ELR (cell line): ENCODE data around the gene IFIH1.

Source experiments
- DNase-seq: peaks from one replicate; pipeline ENCODE4 v3.0.0-alpha.2; 2015; ENCODE audit warnings: low read depth

IFIH1 gene

GRCh38 chr2:162318328-162319180 lies at the start of gene IFIH1:
Gene IFIH1, minus strand, starts transcription at chr2:162318684. Its CDS starts 377 bp downstream, at chr2:162318307.
- peak; percentile 93 for DNase-seq

GRCh38 chr2:162365392-162365791 lies 46.9 kb upstream of the IFIH1 start:
- DNase-seq: peak; percentile 2

- no peak for DNase-seq
These were observed 26.1 kb upstream of the IFIH1 start for GRCh38 chr2:162344617-162344950.

GRCh38 chr2:162343824-162344616 lies 25.5 kb upstream of the IFIH1 start, which contains the start of gene GCA:
Gene GCA, plus strand, starts transcription at chr2:162344132. Its CDS starts 117 bp downstream, at chr2:162344249.
- peak; percentile 86 for DNase-seq

DNA sequence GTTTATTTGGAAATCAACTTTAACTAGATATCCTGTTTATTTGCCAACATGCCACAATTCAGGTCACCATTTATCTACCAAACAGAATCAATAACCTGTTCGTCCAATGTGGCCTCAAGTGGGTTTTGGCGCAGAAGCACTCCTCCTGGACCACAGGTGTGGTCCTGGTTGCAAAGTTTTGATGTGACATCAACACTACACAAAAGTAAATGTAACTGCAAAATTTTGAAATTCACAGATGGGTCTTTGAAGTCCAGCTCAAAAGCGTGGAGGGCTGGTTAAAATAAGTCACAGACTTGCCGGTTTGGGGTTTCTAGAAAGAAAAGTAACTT lies 25.0 kb upstream of the IFIH1 start:
- no peak for DNase-seq

DNA sequence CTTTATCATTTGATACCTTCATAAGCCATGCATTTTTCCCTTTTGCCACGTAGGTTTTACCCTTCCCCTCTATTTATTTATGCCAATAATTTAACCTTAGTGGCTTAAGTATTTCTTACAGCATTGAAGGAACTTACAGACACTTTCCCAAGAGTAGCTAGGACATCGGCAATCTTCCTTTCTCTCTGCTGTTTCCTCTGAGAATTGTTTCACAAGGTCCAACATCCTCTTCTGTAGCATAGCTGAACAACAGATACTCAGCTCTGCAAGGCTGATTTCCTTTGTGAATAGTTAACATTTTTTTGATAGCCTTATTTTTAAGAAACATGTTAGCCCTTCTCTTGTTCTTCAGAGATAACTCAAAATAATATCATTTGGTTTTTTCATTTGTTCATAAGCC lies 24.4 kb upstream of the IFIH1 start:
- no peak for DNase-seq

- no peak for DNase-seq
These were observed 23.8 kb upstream of the IFIH1 start for GRCh38 chr2:162342321-162342720.

- no peak for DNase-seq
These were observed 22.3 kb upstream of the IFIH1 start for GRCh38 chr2:162340822-162341221.

GRCh38 chr2:162337868-162338267 lies 19.4 kb upstream of the IFIH1 start:
- DNase-seq: no peak

- peak; percentile 56 for DNase-seq
These were observed 15.5 kb upstream of the IFIH1 start for GRCh38 chr2:162333968-162334367.

DNA sequence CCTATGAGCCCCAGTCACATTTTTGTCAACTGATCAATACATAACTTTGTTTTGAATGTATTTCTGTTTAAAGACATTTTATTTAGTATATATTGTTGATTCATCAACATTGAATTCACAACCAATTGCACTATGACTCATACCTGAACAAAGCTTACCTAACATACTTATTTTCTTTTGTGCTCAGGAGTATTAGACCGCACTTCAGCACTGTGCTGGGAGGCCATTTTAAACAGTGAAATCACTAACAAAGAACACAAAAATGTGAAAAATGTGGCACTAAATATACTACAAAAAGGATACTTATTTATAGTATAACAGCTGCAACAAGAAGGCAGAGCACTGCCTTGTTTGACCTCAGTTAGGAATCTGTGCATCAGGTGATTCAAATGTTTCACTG lies 12.4 kb upstream of the IFIH1 start:
- peak; percentile 22 for DNase-seq

GRCh38 chr2:162328424-162329157 lies 10.1 kb upstream of the IFIH1 start:
- DNase-seq: no peak

- no peak for DNase-seq
These were observed 9.3 kb upstream of the IFIH1 start for GRCh38 chr2:162327806-162328205.

DNA sequence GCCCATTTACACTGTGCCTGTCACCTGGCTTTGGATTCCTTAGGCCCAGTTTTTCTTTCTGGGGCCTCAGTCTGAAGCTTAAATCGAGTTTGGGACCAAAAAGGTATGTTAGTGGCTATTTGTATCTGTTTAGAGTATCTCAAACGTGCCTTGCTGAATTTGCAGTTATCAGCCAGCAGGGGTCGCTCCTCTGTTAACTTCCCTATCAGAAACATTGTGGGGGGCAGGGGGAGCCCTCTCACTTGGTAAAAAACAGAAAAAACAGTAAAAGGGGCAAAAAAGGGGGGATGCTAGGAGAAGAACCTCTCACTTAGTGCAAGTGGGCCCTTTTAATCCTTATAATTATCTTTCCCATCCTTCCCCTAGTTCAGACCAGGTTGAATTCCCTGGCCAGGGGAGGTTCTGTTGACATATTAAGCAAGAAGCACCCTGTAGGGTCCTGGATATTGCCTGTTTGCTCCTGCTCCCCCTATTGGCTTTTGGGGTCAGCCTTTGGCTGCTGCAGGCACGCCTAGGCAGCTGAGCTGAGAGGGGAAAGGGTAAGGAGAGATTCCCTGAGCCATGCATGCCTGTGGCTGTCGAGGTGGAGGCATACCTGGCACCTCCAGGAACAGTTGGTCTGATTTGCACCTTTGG lies 8.8 kb upstream of the IFIH1 start:
- DNase-seq: peak; percentile 26

GRCh38 chr2:162324953-162325352 lies 6.5 kb upstream of the IFIH1 start:
- no peak for DNase-seq

DNA sequence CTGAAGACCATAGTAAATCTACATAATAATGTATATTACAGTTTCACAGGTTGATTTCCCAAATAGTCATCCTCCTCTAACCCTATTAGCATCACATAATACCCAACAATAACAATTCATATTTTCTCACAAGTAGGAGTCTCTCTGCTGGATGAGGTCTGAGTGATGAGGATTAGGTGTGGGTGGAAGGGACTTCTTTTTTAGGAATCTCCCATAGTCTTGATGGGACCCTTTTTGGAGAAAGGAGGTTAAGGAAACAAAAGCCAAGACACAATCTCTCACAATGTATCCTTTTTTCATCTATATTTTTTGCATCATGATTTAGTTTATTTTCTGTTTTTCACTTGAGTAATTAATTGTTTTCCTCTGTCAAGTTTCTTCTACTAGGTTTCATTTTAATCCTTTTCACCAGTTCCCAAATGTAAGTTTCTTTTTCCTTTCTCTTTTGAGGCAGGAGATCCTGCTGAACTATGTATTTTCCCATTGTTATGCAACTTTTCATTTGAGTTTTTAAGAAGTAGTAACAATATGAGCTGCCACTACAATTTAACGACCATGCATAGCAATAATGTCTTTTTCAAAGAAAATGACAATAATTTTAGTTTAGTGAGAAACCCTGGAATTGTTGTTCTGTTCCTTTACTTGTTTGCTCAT lies 2.5 kb upstream of the IFIH1 start:
- no peak for DNase-seq

- peak; percentile 45 for DNase-seq
These were observed 590 bp downstream of the IFIH1 start for GRCh38 chr2:162317861-162318327.

- peak; percentile 30 for DNase-seq
These were observed 1.3 kb downstream of the IFIH1 start for GRCh38 chr2:162317058-162317742.

DNA sequence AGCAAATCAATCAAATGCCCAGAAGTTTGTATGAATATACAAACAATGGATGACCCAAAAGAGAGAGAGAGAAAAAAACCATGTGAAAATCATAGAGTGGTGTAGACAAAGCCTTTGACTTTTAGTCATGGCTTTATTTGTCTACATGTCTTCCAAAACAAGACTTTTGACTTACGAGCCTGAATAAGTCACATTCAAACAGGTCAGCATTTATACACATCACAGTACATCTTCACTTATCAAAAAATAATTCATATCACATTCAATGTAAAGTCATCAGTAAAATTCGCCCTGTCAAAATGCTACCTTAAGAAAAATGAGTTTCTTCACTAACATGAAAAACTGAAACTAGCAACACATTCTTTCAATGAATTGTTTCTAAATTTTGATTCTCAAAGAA lies 1.9 kb downstream of the IFIH1 start:
- no peak for DNase-seq

DNA sequence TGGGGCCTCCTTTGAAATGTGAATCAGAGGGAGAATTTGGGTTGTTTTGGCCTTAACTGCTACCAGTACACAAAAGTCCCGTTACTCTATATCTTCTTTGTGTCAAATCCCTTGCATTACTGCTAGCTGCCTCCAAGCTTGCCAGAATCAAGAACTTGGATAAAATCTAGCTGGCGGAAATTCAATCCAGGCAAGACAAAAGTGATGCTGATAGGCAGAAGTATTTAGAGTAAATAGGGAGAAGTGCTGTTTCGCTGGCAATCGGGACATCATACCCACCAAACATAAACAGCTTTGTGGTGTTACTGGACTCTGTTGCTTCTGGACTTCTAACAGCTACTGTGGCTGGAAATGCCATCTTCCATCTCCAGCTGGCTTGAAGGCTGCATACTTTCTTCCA lies 2.5 kb downstream of the IFIH1 start:
- DNase-seq: no peak

- no peak for DNase-seq
These were observed 5.6 kb downstream of the IFIH1 start for GRCh38 chr2:162312853-162313252.
